ENCODE results near the gene SLC2A3.
"Not testable (repeated sequence)": the region's sequence is repeated elsewhere in the genome, so short reads cannot be mapped to it uniquely, and the experiment has no call there.

- TF ChIP-seq BHLHE40 (IDR thresholded peaks at IDR 0.05; ENCODE audit: borderline replicate concordance); ELF4 (IDR thresholded peaks at IDR 0.05); FOXA1 (IDR thresholded peaks at IDR 0.05); PKNOX1 (IDR thresholded peaks at IDR 0.05); ARNT (IDR thresholded peaks at IDR 0.05); TARDBP (IDR thresholded peaks at IDR 0.05); NFRKB (IDR thresholded peaks at IDR 0.05); ZNF384 (IDR thresholded peaks at IDR 0.05); FOXK2 (IDR thresholded peaks at IDR 0.05); SUZ12 (IDR thresholded peaks at IDR 0.05); SP1 (IDR thresholded peaks at IDR 0.05); L3MBTL2 (conservative IDR thresholded peaks at IDR 0.05); CTBP1 (IDR thresholded peaks at IDR 0.05; ENCODE audit: borderline replicate concordance): not testable (repeated sequence)
These were observed 18.4 kb upstream of the SLC2A3 start for GRCh38 chr12:7954418-7954817.
